ENCODE measurements around the gene KASH5.
A peak's percentile ranks its signal among the peaks of the same experiment; 100 is the strongest.

KASH5 gene

GRCh38 chr19:49408816-49409440 lies 20.9 kb downstream of the KASH5 start:
- Histone ChIP-seq H3K9me2 (replicated peaks; ENCODE audit: low read depth, low read length) (no peaks in the 10 kb centered on the region), H3K4me2 (ENCODE audit: low read depth, low read length, poor library complexity, severe bottlenecking) (peak overlapping the region; percentile 63), H4K20me1 (ENCODE audit: insufficient read depth, low read length, poor library complexity, severe bottlenecking) (no peaks in the 10 kb centered on the region), H2AFZ (ENCODE audit: low read length) (no peak overlapping the region), H3K9ac (ENCODE audit: low read depth, low read length, poor library complexity, severe bottlenecking) (peak overlapping the region; percentile 58), H3K4me1 (ENCODE audit: insufficient read depth, low read length, poor library complexity, severe bottlenecking) (peaks cover 74% of the 10 kb centered on the region), H3K27me3 (ENCODE audit: insufficient read depth, low read length, poor library complexity, severe bottlenecking) (no peaks in the 10 kb centered on the region), H3K4me3 (ENCODE audit: low read length, poor library complexity, severe bottlenecking) (peak overlapping the region; percentile 47), H3F3A (ENCODE audit: low read depth) (no peaks in the 10 kb centered on the region), H3K79me2 (ENCODE audit: insufficient read depth, low read length) (no peaks in the 10 kb centered on the region), H3K36me3 (ENCODE audit: insufficient read depth, low read length) (no peaks in the 10 kb centered on the region), H3K9me3 (ENCODE audit: insufficient read depth, low read depth, low read length) (no peaks in the 10 kb centered on the region)
- TF ChIP-seq CTCF (conservative IDR thresholded peaks at IDR 0.05; ENCODE audit: low read length), result no peak
- no peak for TF ChIP-seq EZH2phosphoT487 (IDR thresholded peaks at IDR 0.05; ENCODE audit: borderline replicate concordance)

GRCh38 chr19:49409441-49410029 lies 21.5 kb downstream of the KASH5 start:
- peaks cover 75% of the 10 kb centered on the region for H3K4me1 ChIP-seq (ENCODE audit: insufficient read depth, low read length, poor library complexity, severe bottlenecking)
- peak overlapping the region; percentile 63 for H3K4me2 ChIP-seq (ENCODE audit: low read depth, low read length, poor library complexity, severe bottlenecking)
- H3K9me2 ChIP-seq (replicated peaks; ENCODE audit: low read depth, low read length), result no peaks in the 10 kb centered on the region
- no peaks in the 10 kb centered on the region for H3K79me2 ChIP-seq (ENCODE audit: insufficient read depth, low read length)
- no peaks in the 10 kb centered on the region for H3K36me3 ChIP-seq (ENCODE audit: insufficient read depth, low read length)
- H3K4me3 ChIP-seq (ENCODE audit: low read length, poor library complexity, severe bottlenecking), result peak overlapping the region; percentile 47
- no peaks in the 10 kb centered on the region for H4K20me1 ChIP-seq (ENCODE audit: insufficient read depth, low read length, poor library complexity, severe bottlenecking)
- no peaks in the 10 kb centered on the region for H3F3A ChIP-seq (ENCODE audit: low read depth)
- peak overlapping the region; percentile 58 for H3K9ac ChIP-seq (ENCODE audit: low read depth, low read length, poor library complexity, severe bottlenecking)
- peak overlapping the region; percentile 2; the same call in 1 of the 2 replicates for H2AFZ ChIP-seq (ENCODE audit: low read length)
- no peak for TF ChIP-seq EZH2phosphoT487 (IDR thresholded peaks at IDR 0.05; ENCODE audit: borderline replicate concordance)
- no peak for TF ChIP-seq CTCF (conservative IDR thresholded peaks at IDR 0.05; ENCODE audit: low read length)
- H3K9me3 ChIP-seq (ENCODE audit: insufficient read depth, low read depth, low read length), result no peaks in the 10 kb centered on the region
- no peaks in the 10 kb centered on the region for H3K27me3 ChIP-seq (ENCODE audit: insufficient read depth, low read length, poor library complexity, severe bottlenecking)

DNA sequence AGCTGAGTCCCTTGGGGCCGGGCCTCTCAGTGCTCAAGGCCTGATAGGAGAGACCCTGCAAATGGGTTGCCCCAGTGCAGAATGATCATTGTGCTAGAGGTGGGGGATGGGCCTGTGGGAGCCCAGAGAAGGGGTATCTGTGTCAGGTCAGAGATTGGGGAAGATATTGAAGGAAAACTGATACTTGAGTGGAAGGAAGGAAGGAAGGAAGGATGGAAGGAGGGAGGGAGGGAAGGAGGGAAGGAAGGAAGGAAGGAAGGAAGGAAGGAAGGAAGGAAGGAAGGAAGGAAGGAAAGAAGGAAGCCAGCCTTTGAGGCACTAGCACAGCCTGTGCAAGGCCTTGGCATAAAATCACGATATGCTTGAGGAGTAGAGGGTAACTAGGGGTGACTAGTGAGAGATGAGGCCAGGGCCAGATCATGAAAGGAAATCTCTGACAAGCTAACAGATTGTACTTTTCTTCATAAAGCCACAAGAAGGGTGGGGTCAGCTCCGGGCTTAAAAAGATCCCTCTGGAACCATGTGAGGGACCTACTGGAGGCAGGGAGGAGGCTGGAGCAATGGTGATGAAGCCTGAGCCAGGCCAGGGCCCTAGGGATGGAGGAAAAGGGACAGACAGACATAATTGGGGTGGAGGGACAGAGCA lies 23.8 kb downstream of the KASH5 start:
- Histone ChIP-seq H3K4me2 (ENCODE audit: low read depth, low read length, poor library complexity, severe bottlenecking) (peak overlapping the region; percentile 19), H3K4me3 (ENCODE audit: low read length, poor library complexity, severe bottlenecking) (no peak overlapping the region), H4K20me1 (ENCODE audit: insufficient read depth, low read length, poor library complexity, severe bottlenecking) (no peaks in the 10 kb centered on the region), H2AFZ (ENCODE audit: low read length) (no peak overlapping the region), H3K9me3 (ENCODE audit: insufficient read depth, low read depth, low read length) (no peaks in the 10 kb centered on the region), H3F3A (ENCODE audit: low read depth) (no peaks in the 10 kb centered on the region), H3K36me3 (ENCODE audit: insufficient read depth, low read length) (no peaks in the 10 kb centered on the region), H3K9me2 (replicated peaks; ENCODE audit: low read depth, low read length) (no peaks in the 10 kb centered on the region), H3K79me2 (ENCODE audit: insufficient read depth, low read length) (no peaks in the 10 kb centered on the region), H3K4me1 (ENCODE audit: insufficient read depth, low read length, poor library complexity, severe bottlenecking) (peaks cover 82% of the 10 kb centered on the region), H3K27me3 (ENCODE audit: insufficient read depth, low read length, poor library complexity, severe bottlenecking) (no peaks in the 10 kb centered on the region), H3K9ac (ENCODE audit: low read depth, low read length, poor library complexity, severe bottlenecking) (peak overlapping the region; percentile 1)
- TF ChIP-seq EZH2phosphoT487 (IDR thresholded peaks at IDR 0.05; ENCODE audit: borderline replicate concordance) (no peak), CTCF (conservative IDR thresholded peaks at IDR 0.05; ENCODE audit: low read length) (no peak)

Data from Loucy (cell line).